Ovary (tissue), 3 donors: ENCODE measurements around the gene TRIO.

Source experiments
- CTCF ChIP-seq, 3 donors: fragments of 450-650 bp in 2 of 3; fragments of 200-600 bp in 1 of 3; IDR thresholded peaks; one replicate each; pipeline versions ENCODE4 v1.5.1 to v1.8.0; 2016 to 2022; ENCODE audit warnings: antibody characterized with exemption in 3 of 3, mild to moderate bottlenecking in 1 of 3
- POLR2A ChIP-seq: fragments of 450-650 bp; IDR thresholded peaks from one replicate; pipeline ENCODE4 v1.6.1; 2017; ENCODE audit warnings: antibody characterized with exemption, mild to moderate bottlenecking, moderate library complexity
- donor health status: DM: no; HTN: no; CAD: no.

- TF ChIP-seq CTCF (IDR thresholded peaks at IDR 0.05) (no peak), POLR2A (no peak)
These were observed 69.7 kb downstream of the TRIO start for GRCh38 chr5:14212838-14213237.
